ENCODE results near the gene TBKBP1.

TBKBP1 gene

GRCh38 chr17:47742319-47743181, 48.6 kb downstream of the TBKBP1 start:
- DNase-seq = peak; percentile 58 to 68 (median 59)
- H3K36me3 ChIP-seq (ENCODE audit: control insufficient read depth in 4 of 4, insufficient read depth in 4 of 4, low read length in 3 of 4) = no peaks in the 10 kb centered on the region
- no peak overlapping the region for H3K27ac ChIP-seq (ENCODE audit: insufficient read depth in 1 of 2, low read depth in 1 of 2, low read length in 2 of 2, poor library complexity in 1 of 2, severe bottlenecking in 2 of 2)
- WGBS (ENCODE audit: insufficient coverage) = 35% methylated on average over 15 of the region's 26 CpGs
- peaks cover 0 to 4% (median 0%) of the 10 kb centered on the region in 5 experiments for H3K27me3 ChIP-seq (replicated peaks in 2 of 5; ENCODE audit: control insufficient read depth in 4 of 5, insufficient read depth in 5 of 5, low read length in 4 of 5)
- ChIA-PET POLR2A (interaction anchor here (0.6 kb wide), 1 partner anchor 66 kb away, joined by 4 read pairs; no protein-coding TSS in a partner anchor), CTCF (interaction anchor here (0.8 to 9.1 kb wide), 12 partner anchors 10 to 93 kb away, joined by 3 to 102 read pairs (median 6); partner anchors contain the start of genes KPNB1, TBKBP1 and TBX21)
- peaks cover 6 to 22% (median 16%) of the 10 kb centered on the region in 4 experiments for H3K4me1 ChIP-seq (ENCODE audit: control extremely low read depth in 1 of 4, control insufficient read depth in 4 of 4, insufficient read depth in 4 of 4, low read length in 3 of 4)
- H3K9me3 ChIP-seq (ENCODE audit: control extremely low read depth in 1 of 5, control insufficient read depth in 4 of 5, insufficient read depth in 2 of 5, low read depth in 1 of 5, low read length in 4 of 5) = no peaks in the 10 kb centered on the region
- H3K4me3 ChIP-seq (ENCODE audit: control insufficient read depth in 1 of 7, extremely low read depth in 1 of 7, insufficient read depth in 4 of 7, low read depth in 2 of 7, low read length in 6 of 7) = no peak overlapping the region

- peak in 1 of 3 donors; percentile 27 for DNase-seq
- POLR2A ChIA-PET = interaction anchor here (0.6 to 0.7 kb wide), 3 partner anchors 8 to 990 kb away, joined by 3 read pairs; no protein-coding TSS in a partner anchor
- whole genome bisulfite sequencing (ENCODE audit: insufficient coverage) = 51% methylated on average over 16 of the region's 22 CpGs
- Histone ChIP-seq H3K36me3 (ENCODE audit: control insufficient read depth in 4 of 4, insufficient read depth in 4 of 4, low read length in 3 of 4) (no peaks in the 10 kb centered on the region), H3K4me3 (ENCODE audit: control insufficient read depth in 1 of 7, extremely low read depth in 1 of 7, insufficient read depth in 4 of 7, low read depth in 2 of 7, low read length in 6 of 7) (no peak overlapping the region), H3K27ac (ENCODE audit: insufficient read depth in 1 of 2, low read depth in 1 of 2, low read length in 2 of 2, poor library complexity in 1 of 2, severe bottlenecking in 2 of 2) (no peak overlapping the region), H3K4me1 (ENCODE audit: control extremely low read depth in 1 of 4, control insufficient read depth in 4 of 4, insufficient read depth in 4 of 4, low read length in 3 of 4) (peaks cover 6 to 22% (median 16%) of the 10 kb centered on the region in 4 experiments), H3K27me3 (replicated peaks in 2 of 5; ENCODE audit: control insufficient read depth in 4 of 5, insufficient read depth in 5 of 5, low read length in 4 of 5) (peaks cover 0 to 4% (median 0%) of the 10 kb centered on the region in 5 experiments), H3K9me3 (ENCODE audit: control extremely low read depth in 1 of 5, control insufficient read depth in 4 of 5, insufficient read depth in 2 of 5, low read depth in 1 of 5, low read length in 4 of 5) (no peaks in the 10 kb centered on the region)
- CTCF ChIA-PET = interaction anchor here (0.6 to 9.1 kb wide), 10 partner anchors 12 to 90 kb away, joined by 3 to 102 read pairs (median 4); partner anchors contain the start of gene TBKBP1
Measured at GRCh38 chr17:47744168-47745036, 50.4 kb downstream of the TBKBP1 start.

DNA sequence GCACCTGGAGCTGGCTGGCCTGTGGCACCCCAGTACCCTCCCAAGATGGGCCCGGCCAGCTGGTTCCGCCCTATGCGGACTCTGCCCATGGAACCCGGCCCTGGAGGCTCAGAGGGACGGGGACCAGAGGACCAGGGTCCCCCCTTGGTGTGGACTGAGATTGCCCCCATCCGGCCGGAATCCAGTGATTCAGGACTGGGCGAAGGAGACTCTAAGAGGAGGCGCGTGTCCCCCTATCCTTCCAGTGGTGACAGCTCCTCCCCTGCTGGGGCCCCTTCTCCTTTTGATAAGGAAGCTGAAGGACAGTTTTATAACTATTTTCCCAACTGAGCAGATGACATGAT, 51.0 kb downstream of the TBKBP1 start:
- ChIA-PET CTCF (interaction anchor here (1.0 to 9.1 kb wide), 8 partner anchors 13 to 91 kb away, joined by 3 to 102 read pairs (median 7); partner anchors contain the start of gene TBKBP1), POLR2A (interaction anchor here (0.6 kb wide), 2 partner anchors 9 to 96 kb away, joined by 3 read pairs; no protein-coding TSS in a partner anchor)
- peak in 1 of 3 donors; percentile 17 for DNase-seq
- Histone ChIP-seq H3K36me3 (ENCODE audit: control insufficient read depth in 4 of 4, insufficient read depth in 4 of 4, low read length in 3 of 4) (no peaks in the 10 kb centered on the region), H3K27ac (ENCODE audit: insufficient read depth in 1 of 2, low read depth in 1 of 2, low read length in 2 of 2, poor library complexity in 1 of 2, severe bottlenecking in 2 of 2) (no peak overlapping the region), H3K4me3 (ENCODE audit: control insufficient read depth in 1 of 7, extremely low read depth in 1 of 7, insufficient read depth in 4 of 7, low read depth in 2 of 7, low read length in 6 of 7) (no peak overlapping the region), H3K27me3 (replicated peaks in 2 of 5; ENCODE audit: control insufficient read depth in 4 of 5, insufficient read depth in 5 of 5, low read length in 4 of 5) (peaks cover 0 to 4% (median 0%) of the 10 kb centered on the region in 5 experiments), H3K9me3 (ENCODE audit: control extremely low read depth in 1 of 5, control insufficient read depth in 4 of 5, insufficient read depth in 2 of 5, low read depth in 1 of 5, low read length in 4 of 5) (no peaks in the 10 kb centered on the region), H3K4me1 (ENCODE audit: control extremely low read depth in 1 of 4, control insufficient read depth in 4 of 4, insufficient read depth in 4 of 4, low read length in 3 of 4) (peaks cover 6 to 22% (median 16%) of the 10 kb centered on the region in 4 experiments)
- WGBS (ENCODE audit: insufficient coverage) = 74% methylated on average over 7 of the region's 10 CpGs

GRCh38 chr17:47751471-47751870, 57.5 kb downstream of the TBKBP1 start:
- POLR2A ChIA-PET = interaction anchor here (0.6 kb wide), 1 partner anchor 232 kb away, joined by 3 read pairs; no protein-coding TSS in a partner anchor
- Histone ChIP-seq H3K36me3 (ENCODE audit: control insufficient read depth in 4 of 4, insufficient read depth in 4 of 4, low read length in 3 of 4) (no peaks in the 10 kb centered on the region), H3K4me1 (ENCODE audit: control extremely low read depth in 1 of 4, control insufficient read depth in 4 of 4, insufficient read depth in 4 of 4, low read length in 3 of 4) (no peaks in the 10 kb centered on the region), H3K4me3 (ENCODE audit: control insufficient read depth in 1 of 7, extremely low read depth in 1 of 7, insufficient read depth in 4 of 7, low read depth in 2 of 7, low read length in 6 of 7) (no peak overlapping the region), H3K9me3 (ENCODE audit: control extremely low read depth in 1 of 5, control insufficient read depth in 4 of 5, insufficient read depth in 2 of 5, low read depth in 1 of 5, low read length in 4 of 5) (peaks cover 0 to 9% (median 7%) of the 10 kb centered on the region in 5 experiments), H3K27me3 (replicated peaks in 2 of 5; ENCODE audit: control insufficient read depth in 4 of 5, insufficient read depth in 5 of 5, low read length in 4 of 5) (peaks cover 0 to 2% (median 0%) of the 10 kb centered on the region in 5 experiments), H3K27ac (ENCODE audit: insufficient read depth in 1 of 2, low read depth in 1 of 2, low read length in 2 of 2, poor library complexity in 1 of 2, severe bottlenecking in 2 of 2) (no peak overlapping the region)
- no peak for DNase-seq
- no CpG with 5 or more reads among the region's 3 CpGs for WGBS (ENCODE audit: insufficient coverage)
- CTCF ChIA-PET = interaction anchor here (0.6 to 1.8 kb wide), 2 partner anchors 18 to 43 kb away, joined by 3 to 4 read pairs; no protein-coding TSS in a partner anchor

DNA sequence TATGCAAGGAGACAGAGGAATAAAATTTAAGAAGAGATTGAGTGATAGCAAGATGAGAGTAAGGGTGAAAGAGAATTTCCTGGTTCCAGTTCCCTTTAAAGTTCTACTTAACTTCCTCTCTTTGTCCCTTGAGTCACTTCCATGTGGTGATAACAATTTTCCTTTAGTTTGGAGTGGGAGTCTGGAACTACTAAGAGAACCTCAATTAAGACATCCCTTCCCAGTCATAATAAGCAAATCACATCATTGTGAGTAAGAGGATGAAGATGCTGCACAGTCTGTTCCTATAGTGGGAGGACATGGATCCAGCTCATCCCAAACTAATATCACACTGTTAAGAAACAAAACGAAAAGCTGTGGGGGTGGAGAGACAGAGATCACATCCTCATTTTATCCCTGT, 63.4 kb downstream of the TBKBP1 start:
- WGBS (ENCODE audit: insufficient coverage) = no CpG with 5 or more reads among the region's 1 CpG
- no peaks in the 10 kb centered on the region for H3K36me3 ChIP-seq (ENCODE audit: control insufficient read depth in 4 of 4, insufficient read depth in 4 of 4, low read length in 3 of 4)
- peaks cover 0 to 5% (median 0%) of the 10 kb centered on the region in 5 experiments for H3K27me3 ChIP-seq (replicated peaks in 2 of 5; ENCODE audit: control insufficient read depth in 4 of 5, insufficient read depth in 5 of 5, low read length in 4 of 5)
- peaks cover 0 to 35% (median 7%) of the 10 kb centered on the region in 5 experiments for H3K9me3 ChIP-seq (ENCODE audit: control extremely low read depth in 1 of 5, control insufficient read depth in 4 of 5, insufficient read depth in 2 of 5, low read depth in 1 of 5, low read length in 4 of 5)
- ChIA-PET POLR2A (no interaction called here), CTCF (interaction anchor here (1.2 kb wide), 1 partner anchor 108 kb away, joined by 3 read pairs; the partner anchor contains the start of gene KPNB1)
- H3K4me1 ChIP-seq (ENCODE audit: control extremely low read depth in 1 of 4, control insufficient read depth in 4 of 4, insufficient read depth in 4 of 4, low read length in 3 of 4) = no peaks in the 10 kb centered on the region
- no peak overlapping the region for H3K4me3 ChIP-seq (ENCODE audit: control insufficient read depth in 1 of 7, extremely low read depth in 1 of 7, insufficient read depth in 4 of 7, low read depth in 2 of 7, low read length in 6 of 7)
- no peak for DNase-seq
- no peak overlapping the region for H3K27ac ChIP-seq (ENCODE audit: insufficient read depth in 1 of 2, low read depth in 1 of 2, low read length in 2 of 2, poor library complexity in 1 of 2, severe bottlenecking in 2 of 2)

DNA sequence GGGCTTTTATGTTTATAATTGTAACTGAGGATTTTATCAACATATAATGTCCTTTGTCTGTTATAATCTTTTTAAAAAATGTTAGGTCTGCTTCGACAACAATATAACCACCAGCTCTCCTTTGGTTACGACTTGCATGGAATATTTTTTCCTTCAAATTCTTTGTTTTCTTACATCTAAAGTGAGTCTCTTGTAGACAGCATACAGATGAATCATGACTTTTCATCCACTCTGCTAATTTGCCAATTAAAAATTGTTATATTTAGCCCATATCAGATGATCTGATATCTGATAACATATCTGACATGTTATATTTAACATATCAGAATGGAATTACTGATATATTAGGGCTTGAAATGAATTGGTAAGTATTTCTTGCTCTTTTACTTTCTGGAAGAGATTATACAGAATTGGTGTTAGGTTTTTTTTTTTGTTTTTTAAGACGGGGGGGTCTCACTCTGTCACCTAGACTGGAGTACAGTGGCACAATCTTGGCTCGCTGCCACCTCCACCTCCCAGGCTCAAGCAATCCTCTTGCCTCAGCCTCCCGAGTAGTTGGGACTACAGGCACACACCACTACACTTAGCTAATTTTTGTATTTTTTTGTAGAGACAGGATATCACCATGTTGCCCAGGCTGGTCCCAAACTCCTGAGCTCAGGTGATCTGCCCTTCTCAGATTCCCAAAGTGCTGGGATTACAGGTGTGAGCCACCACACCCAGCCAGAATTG, 66.6 kb downstream of the TBKBP1 start:
- WGBS (ENCODE audit: insufficient coverage) = 78% methylated on average over 3 of the region's 5 CpGs
- Histone ChIP-seq H3K4me3 (ENCODE audit: control insufficient read depth in 1 of 7, extremely low read depth in 1 of 7, insufficient read depth in 4 of 7, low read depth in 2 of 7, low read length in 6 of 7) (no peak overlapping the region), H3K27me3 (replicated peaks in 2 of 5; ENCODE audit: control insufficient read depth in 4 of 5, insufficient read depth in 5 of 5, low read length in 4 of 5) (peaks cover 0 to 4% (median 0%) of the 10 kb centered on the region in 5 experiments), H3K36me3 (ENCODE audit: control insufficient read depth in 4 of 4, insufficient read depth in 4 of 4, low read length in 3 of 4) (no peaks in the 10 kb centered on the region), H3K27ac (ENCODE audit: insufficient read depth in 1 of 2, low read depth in 1 of 2, low read length in 2 of 2, poor library complexity in 1 of 2, severe bottlenecking in 2 of 2) (no peak overlapping the region), H3K4me1 (ENCODE audit: control extremely low read depth in 1 of 4, control insufficient read depth in 4 of 4, insufficient read depth in 4 of 4, low read length in 3 of 4) (no peaks in the 10 kb centered on the region), H3K9me3 (ENCODE audit: control extremely low read depth in 1 of 5, control insufficient read depth in 4 of 5, insufficient read depth in 2 of 5, low read depth in 1 of 5, low read length in 4 of 5) (peaks cover 0 to 46% (median 7%) of the 10 kb centered on the region in 5 experiments)
- ChIA-PET CTCF (no interaction called here), POLR2A (no interaction called here)
- DNase-seq = no peak
